ENCODE data around the gene PTDSS2. TPM values are rescaled to one million over a fixed set of nuclear protein-coding genes. Genes with fewer than 3 reads are reported as not detected.

PTDSS2 gene
- polyA plus RNA-seq, 3 donors, result 9.3 to 18.3 (median 12.4) TPM

DNA sequence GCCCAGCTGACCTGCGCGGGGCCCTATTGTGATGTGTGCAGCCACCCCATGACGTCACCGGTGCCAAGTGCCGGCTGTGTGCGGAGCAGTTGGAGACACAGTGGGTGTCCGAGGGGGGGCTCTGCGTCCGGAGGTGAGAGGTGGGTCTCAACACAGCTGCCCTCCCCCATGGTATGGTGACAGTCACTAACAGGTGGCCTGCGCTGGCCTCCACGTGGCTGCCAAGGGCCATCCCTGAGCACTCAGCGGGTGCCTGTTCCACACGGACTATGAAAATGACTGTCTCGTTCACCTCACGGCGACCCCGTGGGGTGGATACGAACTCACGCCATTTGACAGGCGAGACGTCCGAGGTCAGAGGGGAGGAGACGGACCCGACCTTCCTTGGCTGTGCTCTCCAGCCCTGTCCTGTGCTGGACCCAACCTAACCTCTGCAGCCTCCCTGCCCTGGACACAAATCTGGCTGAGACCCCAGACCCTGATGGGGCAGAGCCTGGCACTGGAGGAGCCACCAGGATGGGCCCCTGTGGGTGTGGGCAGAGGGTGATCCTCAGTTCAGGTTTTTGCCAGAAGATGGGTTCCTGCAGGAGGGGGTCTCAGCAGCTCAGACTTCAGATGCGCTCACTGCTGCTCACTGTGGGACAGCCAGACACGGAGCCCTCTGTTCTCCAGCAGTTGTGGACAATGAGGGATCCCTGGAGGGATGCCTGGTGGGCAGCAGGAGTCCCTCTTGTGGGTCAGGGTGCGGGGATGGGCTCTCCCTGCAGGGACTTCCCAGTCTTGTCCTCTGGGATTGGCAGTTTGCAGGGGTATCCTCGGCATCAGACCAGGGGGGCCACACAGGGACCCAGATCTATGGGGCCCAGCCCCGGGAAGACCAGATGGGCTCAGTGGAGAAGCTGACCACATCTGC lies 79.0 kb downstream of the PTDSS2 start:
- DNase-seq, result no peak
- Histone ChIP-seq H3K9me3 (replicated peaks in 1 of 2; ENCODE audit: control insufficient read depth in 1 of 2, insufficient read depth in 1 of 2, low read length in 2 of 2) (no peaks in the 10 kb centered on the region), H3K4me2 (replicated peaks; ENCODE audit: extremely low read depth, low read length, poor library complexity, severe bottlenecking) (no peak overlapping the region), H2AFZ (ENCODE audit: insufficient read depth, low read depth, low read length, poor library complexity, severe bottlenecking) (no peak overlapping the region), H3K27ac (ENCODE audit: low read depth in 1 of 2, low read length in 2 of 2) (no peak overlapping the region), H3K79me2 (ENCODE audit: insufficient read depth, low read length) (peaks cover 3% of the 10 kb centered on the region), H3K36me3 (replicated peaks in 1 of 2; ENCODE audit: control insufficient read depth in 1 of 2, insufficient read depth in 2 of 2, low read length in 2 of 2) (peaks cover 20 to 23% of the 10 kb centered on the region in 2 donors), H3K27me3 (ENCODE audit: control insufficient read depth in 2 of 2, insufficient read depth in 2 of 2, low read length in 2 of 2) (no peaks in the 10 kb centered on the region), H4K20me1 (ENCODE audit: insufficient read depth, low read length) (peaks cover 18% of the 10 kb centered on the region), H3K4me3 (replicated peaks in 1 of 3; ENCODE audit: low read depth in 2 of 3, low read length in 3 of 3) (no peak overlapping the region), H3K4me1 (ENCODE audit: control insufficient read depth in 1 of 2, insufficient read depth in 2 of 2, low read length in 2 of 2) (peaks cover 3% of the 10 kb centered on the region in 2 donors), H3K9ac (ENCODE audit: insufficient read depth, low read length, poor library complexity, severe bottlenecking) (no peak overlapping the region)
- Mint-ChIP-seq H3K4me3 (no peak overlapping the region), H3K9me3 (no peaks in the 10 kb centered on the region), H3K4me1 (no peaks in the 10 kb centered on the region), H3K27ac (no peak overlapping the region), H3K27me3 (ENCODE audit: low read depth in 3 of 3) (peaks cover 2 to 4% (median 3%) of the 10 kb centered on the region in 3 donors), H3K36me3 (peaks cover 15% of the 10 kb centered on the region in 2 donors)
- intact Hi-C loops (cut with micrococcal nuclease), result no loop called here
- WGBS (ENCODE audit: insufficient coverage), result 95% methylated on average over 29 of the region's 29 CpGs
- TF ChIP-seq, protein P1, sequence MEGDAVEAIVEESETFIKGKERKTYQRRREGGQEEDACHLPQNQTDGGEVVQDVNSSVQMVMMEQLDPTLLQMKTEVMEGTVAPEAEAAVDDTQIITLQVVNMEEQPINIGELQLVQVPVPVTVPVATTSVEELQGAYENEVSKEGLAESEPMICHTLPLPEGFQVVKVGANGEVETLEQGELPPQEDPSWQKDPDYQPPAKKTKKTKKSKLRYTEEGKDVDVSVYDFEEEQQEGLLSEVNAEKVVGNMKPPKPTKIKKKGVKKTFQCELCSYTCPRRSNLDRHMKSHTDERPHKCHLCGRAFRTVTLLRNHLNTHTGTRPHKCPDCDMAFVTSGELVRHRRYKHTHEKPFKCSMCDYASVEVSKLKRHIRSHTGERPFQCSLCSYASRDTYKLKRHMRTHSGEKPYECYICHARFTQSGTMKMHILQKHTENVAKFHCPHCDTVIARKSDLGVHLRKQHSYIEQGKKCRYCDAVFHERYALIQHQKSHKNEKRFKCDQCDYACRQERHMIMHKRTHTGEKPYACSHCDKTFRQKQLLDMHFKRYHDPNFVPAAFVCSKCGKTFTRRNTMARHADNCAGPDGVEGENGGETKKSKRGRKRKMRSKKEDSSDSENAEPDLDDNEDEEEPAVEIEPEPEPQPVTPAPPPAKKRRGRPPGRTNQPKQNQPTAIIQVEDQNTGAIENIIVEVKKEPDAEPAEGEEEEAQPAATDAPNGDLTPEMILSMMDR (IDR thresholded peaks at IDR 0.05), result no peak

DNA sequence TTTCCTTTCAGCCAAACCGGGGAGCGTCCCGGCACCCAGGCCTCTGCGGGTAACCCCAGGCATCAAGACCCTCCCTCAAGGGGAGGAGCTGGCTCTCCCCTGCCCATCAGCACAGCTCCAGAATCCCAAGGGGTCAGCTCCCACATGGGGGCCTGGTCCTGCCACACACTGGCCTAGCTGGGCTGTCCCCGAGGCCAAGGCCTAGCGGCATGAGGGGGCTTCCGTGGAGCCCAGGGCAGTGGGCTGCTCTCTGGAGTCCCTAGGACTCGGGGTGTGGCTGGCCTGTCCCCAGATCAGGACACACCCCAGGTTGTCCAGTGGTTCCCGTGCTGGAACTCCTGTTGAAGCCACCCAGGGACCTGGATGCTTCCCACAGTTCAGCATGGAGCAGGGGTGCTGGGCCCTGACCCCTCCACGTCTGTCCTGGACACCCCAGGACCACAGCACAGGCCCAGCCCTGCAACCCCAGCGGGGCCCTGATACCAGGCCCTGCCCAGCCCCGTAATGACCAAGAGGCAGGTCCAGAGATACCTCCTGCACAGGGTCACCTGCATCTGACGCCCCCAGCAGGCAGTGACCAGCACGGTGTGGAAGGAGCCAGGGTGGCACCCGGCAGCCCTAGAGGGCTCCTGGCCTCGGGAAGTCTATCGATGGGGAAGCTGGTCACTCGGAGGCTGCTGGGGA lies 79.8 kb downstream of the PTDSS2 start:
- intact Hi-C loops (cut with micrococcal nuclease), result no loop called here
- Histone ChIP-seq H2AFZ (ENCODE audit: insufficient read depth, low read depth, low read length, poor library complexity, severe bottlenecking) (no peak overlapping the region), H3K9ac (ENCODE audit: insufficient read depth, low read length, poor library complexity, severe bottlenecking) (no peak overlapping the region), H3K27ac (ENCODE audit: low read depth in 1 of 2, low read length in 2 of 2) (no peak overlapping the region), H3K36me3 (replicated peaks in 1 of 2; ENCODE audit: control insufficient read depth in 1 of 2, insufficient read depth in 2 of 2, low read length in 2 of 2) (peaks cover 20 to 23% of the 10 kb centered on the region in 2 donors), H3K9me3 (replicated peaks in 1 of 2; ENCODE audit: control insufficient read depth in 1 of 2, insufficient read depth in 1 of 2, low read length in 2 of 2) (no peaks in the 10 kb centered on the region), H3K4me2 (replicated peaks; ENCODE audit: extremely low read depth, low read length, poor library complexity, severe bottlenecking) (no peak overlapping the region), H3K4me1 (ENCODE audit: control insufficient read depth in 1 of 2, insufficient read depth in 2 of 2, low read length in 2 of 2) (peaks cover 10 to 11% of the 10 kb centered on the region in 2 donors), H3K27me3 (ENCODE audit: control insufficient read depth in 2 of 2, insufficient read depth in 2 of 2, low read length in 2 of 2) (no peaks in the 10 kb centered on the region), H3K79me2 (ENCODE audit: insufficient read depth, low read length) (peaks cover 11% of the 10 kb centered on the region), H3K4me3 (replicated peaks in 1 of 3; ENCODE audit: low read depth in 2 of 3, low read length in 3 of 3) (no peak overlapping the region), H4K20me1 (ENCODE audit: insufficient read depth, low read length) (peaks cover 26% of the 10 kb centered on the region)
- 98% methylated on average over 16 of the region's 18 CpGs for WGBS (ENCODE audit: insufficient coverage)
- Mint-ChIP-seq H3K9me3 (no peaks in the 10 kb centered on the region), H3K36me3 (peaks cover 15% of the 10 kb centered on the region in 2 donors), H3K27ac (no peak overlapping the region), H3K4me3 (no peak overlapping the region), H3K4me1 (peaks cover 2% of the 10 kb centered on the region), H3K27me3 (ENCODE audit: low read depth in 3 of 3) (peaks cover 0 to 4% (median 2%) of the 10 kb centered on the region in 3 donors)
- DNase-seq, result no peak
- TF ChIP-seq, protein P1 (IDR thresholded peaks at IDR 0.05), result no peak

All from CD14-positive monocyte (primary cell).